ENCODE measurements around the gene ILKAP. TPM values are rescaled to one million over a fixed set of nuclear protein-coding genes. Genes with fewer than 3 reads are reported as not detected.

ILKAP gene
- total and polyA plus RNA-seq, 2 donors (not counting 1 experiment from before 2014, with no cell fraction given) = 82.5 to 98.6 TPM

GRCh38 chr2:238124488-238125126 is 78.9 kb downstream of the ILKAP start:
- Histone ChIP-seq H2AFZ (ENCODE audit: insufficient read depth, low read depth, low read length, poor library complexity, severe bottlenecking) (no peak overlapping the region), H3K79me2 (ENCODE audit: control insufficient read depth, insufficient read depth, low read length) (no peaks in the 10 kb centered on the region), H3K9me3 (ENCODE audit: control extremely low read depth in 1 of 3, control insufficient read depth in 2 of 3, insufficient read depth in 1 of 3, low read length in 2 of 3) (peaks cover 0 to 10% (median 0%) of the 10 kb centered on the region in 3 donors), H3K4me1 (ENCODE audit: control insufficient read depth in 2 of 2, insufficient read depth in 2 of 2, low read length in 2 of 2) (peaks cover 4 to 11% of the 10 kb centered on the region in 2 donors), H4K20me1 (ENCODE audit: control insufficient read depth, insufficient read depth, low read length, poor library complexity, severe bottlenecking) (no peaks in the 10 kb centered on the region), H3K36me3 (replicated peaks in 1 of 2; ENCODE audit: control extremely low read depth in 1 of 2, control insufficient read depth in 1 of 2, extremely low read depth in 1 of 2, insufficient read depth in 2 of 2, low read length in 1 of 2) (no peaks in the 10 kb centered on the region), H3K27me3 (replicated peaks in 1 of 4; ENCODE audit: control extremely low read depth in 1 of 4, control insufficient read depth in 3 of 4, insufficient read depth in 4 of 4, low read length in 3 of 4) (no peaks in the 10 kb centered on the region), H3K9ac (ENCODE audit: low read length) (no peak overlapping the region), H3K27ac (ENCODE audit: low read length in 2 of 2) (no peak overlapping the region), H3K4me3 (ENCODE audit: control extremely low read depth in 1 of 5, extremely low read depth in 1 of 5, insufficient read depth in 1 of 5, low read depth in 2 of 5, low read length in 4 of 5) (no peak overlapping the region), H3K4me2 (replicated peaks; ENCODE audit: low read depth, low read length, poor library complexity, severe bottlenecking) (no peak overlapping the region)
- Mint-ChIP-seq H3K27me3 (no peaks in the 10 kb centered on the region), H3K4me1 (peaks cover 4% of the 10 kb centered on the region), H3K27ac (no peak overlapping the region), H3K4me3 (no peak overlapping the region), H3K9me3 (ENCODE audit: insufficient read depth) (no peaks in the 10 kb centered on the region)
- ChIA-PET CTCF (no interaction called here), POLR2A (no interaction called here)
- DNase-seq = no peak
- no peak for TF ChIP-seq CTCF (IDR thresholded peaks at IDR 0.05)
- no peak for TF ChIP-seq EZH2 (IDR thresholded peaks at IDR 0.05; ENCODE audit: borderline replicate concordance, insufficient read depth, low read depth, low read length, poor library complexity, severe bottlenecking)
- 97% methylated on average over 19 of the region's 19 CpGs for WGBS (ENCODE audit: insufficient coverage)
- no peak for ATAC-seq (ENCODE audit: low read depth)
- intact Hi-C loops (cut with micrococcal nuclease) = no loop called here

GRCh38 chr2:238123991-238124470 is 79.5 kb downstream of the ILKAP start:
- intact Hi-C loops (cut with micrococcal nuclease) = no loop called here
- no peaks in the 10 kb centered on the region for H3K27me3 Mint-ChIP-seq
- no peak for DNase-seq
- no peak overlapping the region for H3K27ac ChIP-seq (ENCODE audit: low read length in 2 of 2)
- no peaks in the 10 kb centered on the region for H3K36me3 ChIP-seq (replicated peaks in 1 of 2; ENCODE audit: control extremely low read depth in 1 of 2, control insufficient read depth in 1 of 2, extremely low read depth in 1 of 2, insufficient read depth in 2 of 2, low read length in 1 of 2)
- TF ChIP-seq EZH2 (IDR thresholded peaks at IDR 0.05; ENCODE audit: borderline replicate concordance, insufficient read depth, low read depth, low read length, poor library complexity, severe bottlenecking) = no peak
- no peak for TF ChIP-seq CTCF (IDR thresholded peaks at IDR 0.05)
- H3K9me3 ChIP-seq (ENCODE audit: control extremely low read depth in 1 of 3, control insufficient read depth in 2 of 3, insufficient read depth in 1 of 3, low read length in 2 of 3) = peaks cover 0 to 10% (median 0%) of the 10 kb centered on the region in 3 donors
- H3K4me3 Mint-ChIP-seq = no peak overlapping the region
- H3K4me3 ChIP-seq (ENCODE audit: control extremely low read depth in 1 of 5, extremely low read depth in 1 of 5, insufficient read depth in 1 of 5, low read depth in 2 of 5, low read length in 4 of 5) = no peak overlapping the region
- H3K9me3 Mint-ChIP-seq (ENCODE audit: insufficient read depth) = no peaks in the 10 kb centered on the region
- peaks cover 4 to 13% of the 10 kb centered on the region in 2 donors for H3K4me1 ChIP-seq (ENCODE audit: control insufficient read depth in 2 of 2, insufficient read depth in 2 of 2, low read length in 2 of 2)
- no peak for ATAC-seq (ENCODE audit: low read depth)
- no peak overlapping the region for H3K4me2 ChIP-seq (replicated peaks; ENCODE audit: low read depth, low read length, poor library complexity, severe bottlenecking)
- no peaks in the 10 kb centered on the region for H3K27me3 ChIP-seq (replicated peaks in 1 of 4; ENCODE audit: control extremely low read depth in 1 of 4, control insufficient read depth in 3 of 4, insufficient read depth in 4 of 4, low read length in 3 of 4)
- no peaks in the 10 kb centered on the region for H3K79me2 ChIP-seq (ENCODE audit: control insufficient read depth, insufficient read depth, low read length)
- no peak overlapping the region for H3K9ac ChIP-seq (ENCODE audit: low read length)
- ChIA-PET CTCF (no interaction called here), POLR2A (no interaction called here)
- H3K4me1 Mint-ChIP-seq = peaks cover 4% of the 10 kb centered on the region
- 94% methylated on average over 12 of the region's 14 CpGs for WGBS (ENCODE audit: insufficient coverage)
- H4K20me1 ChIP-seq (ENCODE audit: control insufficient read depth, insufficient read depth, low read length, poor library complexity, severe bottlenecking) = no peaks in the 10 kb centered on the region
- H2AFZ ChIP-seq (ENCODE audit: insufficient read depth, low read depth, low read length, poor library complexity, severe bottlenecking) = no peak overlapping the region
- H3K27ac Mint-ChIP-seq = no peak overlapping the region
